ENCODE data around the gene RPL22. TPM values are rescaled to one million over a fixed set of nuclear protein-coding genes. Genes with fewer than 3 reads are reported as not detected.
A peak's percentile ranks its signal among the peaks of the same experiment; 100 is the strongest.

The RPL22 gene
- polyA plus RNA-seq, 6 donors from 2014 or later, result 148 to 237 (median 187) TPM

GRCh38 chr1:6148497-6149241 lies 50.7 kb downstream of the RPL22 start:
- peak; percentile 72 to 75 for ATAC-seq (ENCODE audit: low read depth in 2 of 2)
- Mint-ChIP-seq H3K9me3 (no peaks in the 10 kb centered on the region), H3K27ac (no peak overlapping the region), H3K4me1 (peaks cover 6 to 8% (median 8%) of the 10 kb centered on the region in 3 donors), H3K36me3 (peaks cover 0 to 6% of the 10 kb centered on the region in 2 donors), H3K27me3 (peaks cover 12 to 34% (median 29%) of the 10 kb centered on the region in 3 donors), H3K4me3 (peak overlapping the region in 6 of 8 donors; percentile 37 to 79 (median 66))
- DNase-seq, result peak; percentile 18

GRCh38 chr1:6145864-6146410 lies 53.5 kb downstream of the RPL22 start:
- ATAC-seq (ENCODE audit: low read depth in 2 of 2) (no peak), DNase-seq (no peak)
- Mint-ChIP-seq H3K4me1 (peaks cover 6 to 8% (median 8%) of the 10 kb centered on the region in 3 donors), H3K4me3 (peak overlapping the region in 1 of 8 donors; percentile 78), H3K9me3 (peaks cover 0 to 1% (median 0%) of the 10 kb centered on the region in 7 donors), H3K27ac (peak overlapping the region in 1 of 6 donors; percentile 19), H3K36me3 (peaks cover 0 to under 1% of the 10 kb centered on the region in 2 donors), H3K27me3 (peaks cover 8 to 23% (median 22%) of the 10 kb centered on the region in 3 donors)

DNA sequence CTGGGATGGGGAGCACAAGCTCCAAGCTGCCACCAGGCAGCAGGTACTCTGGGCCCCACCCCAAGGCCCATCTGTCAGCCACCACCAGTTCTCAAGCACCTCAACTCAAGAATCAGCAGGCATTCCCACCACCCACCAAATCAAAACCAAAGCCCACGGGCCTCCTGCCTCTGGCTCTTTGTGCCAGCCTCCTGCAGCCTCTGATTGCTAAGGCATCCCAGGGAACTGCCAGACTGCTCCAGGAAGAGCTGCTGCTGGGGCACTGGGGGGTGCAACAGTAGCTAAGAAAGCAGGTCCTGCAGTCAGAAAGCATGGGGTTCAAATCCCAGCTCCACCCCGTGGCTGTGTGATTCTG lies 54.0 kb downstream of the RPL22 start:
- no peak for DNase-seq
- Mint-ChIP-seq H3K27ac (no peak overlapping the region), H3K36me3 (no peaks in the 10 kb centered on the region), H3K4me3 (no peak overlapping the region), H3K4me1 (peaks cover 6 to 8% (median 8%) of the 10 kb centered on the region in 3 donors), H3K9me3 (peaks cover 0 to 1% (median 0%) of the 10 kb centered on the region in 7 donors), H3K27me3 (peaks cover 8 to 23% (median 21%) of the 10 kb centered on the region in 3 donors)
- ATAC-seq (ENCODE audit: low read depth in 2 of 2), result no peak

GRCh38 chr1:6144647-6145395 lies 54.6 kb downstream of the RPL22 start:
- peaks cover 8 to 23% (median 21%) of the 10 kb centered on the region in 3 donors for H3K27me3 Mint-ChIP-seq
- no peak overlapping the region for H3K4me3 Mint-ChIP-seq
- H3K9me3 Mint-ChIP-seq, result peaks cover 0 to 1% (median 0%) of the 10 kb centered on the region in 7 donors
- no peak overlapping the region for H3K27ac Mint-ChIP-seq
- no peaks in the 10 kb centered on the region for H3K36me3 Mint-ChIP-seq
- ATAC-seq (ENCODE audit: low read depth in 2 of 2), result no peak
- DNase-seq, result no peak
- H3K4me1 Mint-ChIP-seq, result peaks cover 6 to 8% (median 8%) of the 10 kb centered on the region in 3 donors

GRCh38 chr1:6144175-6144574 lies 55.2 kb downstream of the RPL22 start:
- H3K27me3 Mint-ChIP-seq, result peaks cover 8 to 23% (median 21%) of the 10 kb centered on the region in 3 donors
- H3K36me3 Mint-ChIP-seq, result no peaks in the 10 kb centered on the region
- peaks cover 0 to 1% (median 0%) of the 10 kb centered on the region in 7 donors for H3K9me3 Mint-ChIP-seq
- H3K4me3 Mint-ChIP-seq, result no peak overlapping the region
- peaks cover 6 to 8% (median 8%) of the 10 kb centered on the region in 3 donors for H3K4me1 Mint-ChIP-seq
- no peak for DNase-seq
- ATAC-seq (ENCODE audit: low read depth in 2 of 2), result no peak
- H3K27ac Mint-ChIP-seq, result no peak overlapping the region

GRCh38 chr1:6143395-6143794 lies 56.0 kb downstream of the RPL22 start:
- peaks cover 5% of the 10 kb centered on the region in 3 donors for H3K4me1 Mint-ChIP-seq
- H3K27me3 Mint-ChIP-seq, result peaks cover 12 to 21% (median 16%) of the 10 kb centered on the region in 3 donors
- peaks cover 0 to 1% (median 0%) of the 10 kb centered on the region in 7 donors for H3K9me3 Mint-ChIP-seq
- H3K27ac Mint-ChIP-seq, result no peak overlapping the region
- H3K4me3 Mint-ChIP-seq, result no peak overlapping the region
- DNase-seq, result no peak
- H3K36me3 Mint-ChIP-seq, result no peaks in the 10 kb centered on the region
- ATAC-seq (ENCODE audit: low read depth in 2 of 2), result no peak

GRCh38 chr1:6142734-6143133 lies 56.7 kb downstream of the RPL22 start:
- peaks cover 9 to 14% (median 10%) of the 10 kb centered on the region in 3 donors for H3K27me3 Mint-ChIP-seq
- H3K27ac Mint-ChIP-seq, result no peak overlapping the region
- ATAC-seq (ENCODE audit: low read depth in 2 of 2) (no peak), DNase-seq (no peak)
- H3K36me3 Mint-ChIP-seq, result no peaks in the 10 kb centered on the region
- H3K9me3 Mint-ChIP-seq, result peaks cover 0 to 1% (median 0%) of the 10 kb centered on the region in 7 donors
- no peak overlapping the region for H3K4me3 Mint-ChIP-seq
- H3K4me1 Mint-ChIP-seq, result no peaks in the 10 kb centered on the region

- Mint-ChIP-seq H3K4me3 (no peak overlapping the region), H3K27me3 (peaks cover 13 to 14% (median 13%) of the 10 kb centered on the region in 3 donors), H3K27ac (no peak overlapping the region)
Measured at GRCh38 chr1:6142036-6142621, 57.3 kb downstream of the RPL22 start.

DNA sequence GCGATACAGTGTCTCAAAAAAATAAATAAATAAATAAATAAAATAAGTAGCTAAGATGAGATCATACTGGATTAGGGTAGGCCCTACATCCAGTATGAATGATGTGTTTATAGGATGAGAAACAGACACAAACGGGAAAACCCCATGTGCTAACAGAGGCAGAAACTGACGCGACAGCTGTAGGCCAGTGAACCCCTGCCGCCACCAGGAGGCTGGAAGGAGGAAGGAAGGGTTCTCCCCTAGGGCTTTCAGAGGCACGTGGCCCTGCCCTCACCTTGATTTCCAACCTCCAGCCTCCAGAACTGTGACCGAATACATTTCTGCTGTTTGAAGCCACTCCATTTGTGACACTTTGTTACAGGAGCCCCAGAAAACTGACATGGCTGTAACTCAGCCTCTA lies 57.8 kb downstream of the RPL22 start:
- Mint-ChIP-seq H3K27me3 (peaks cover 13 to 16% (median 14%) of the 10 kb centered on the region in 3 donors), H3K27ac (no peak overlapping the region), H3K9me3 (peaks cover 0 to 1% (median 0%) of the 10 kb centered on the region in 7 donors), H3K4me1 (no peaks in the 10 kb centered on the region), H3K36me3 (no peaks in the 10 kb centered on the region), H3K4me3 (no peak overlapping the region)
- ATAC-seq (ENCODE audit: low read depth in 2 of 2) (peak; percentile 68 to 72), DNase-seq (no peak)

More at GRCh38 chr1:6142036-6142621, 57.3 kb downstream of the RPL22 start:
- ATAC-seq (ENCODE audit: low read depth in 2 of 2) (no peak), DNase-seq (no peak)
- H3K4me1 Mint-ChIP-seq, result no peaks in the 10 kb centered on the region
- H3K9me3 Mint-ChIP-seq, result peaks cover 0 to 1% (median 0%) of the 10 kb centered on the region in 7 donors
- no peaks in the 10 kb centered on the region for H3K36me3 Mint-ChIP-seq

DNA sequence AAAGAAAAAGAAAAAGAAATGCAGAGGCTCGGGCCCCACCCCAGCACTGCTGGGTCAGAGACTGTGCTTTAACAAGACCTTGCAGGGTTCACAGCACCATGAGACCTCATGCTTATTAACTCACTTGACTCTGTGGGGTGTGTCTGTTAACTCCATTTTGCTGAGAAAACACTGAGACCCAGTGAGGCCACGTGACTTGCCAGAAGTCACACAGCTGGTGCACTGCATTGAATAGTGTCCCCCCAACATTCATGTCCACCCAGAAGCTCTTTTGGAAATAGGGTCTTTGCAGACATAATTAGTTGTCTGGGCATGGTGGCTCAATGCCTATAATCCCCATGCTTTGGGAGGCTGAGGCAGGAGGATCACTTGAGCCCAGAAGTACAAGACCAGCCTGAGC lies 59.0 kb downstream of the RPL22 start:
- no peak for DNase-seq
- no peaks in the 10 kb centered on the region for H3K4me1 Mint-ChIP-seq
- no peak for ATAC-seq (ENCODE audit: low read depth in 2 of 2)
- H3K27me3 Mint-ChIP-seq, result peaks cover 6 to 10% (median 8%) of the 10 kb centered on the region in 3 donors
- no peak overlapping the region for H3K4me3 Mint-ChIP-seq
- H3K36me3 Mint-ChIP-seq, result no peaks in the 10 kb centered on the region
- H3K27ac Mint-ChIP-seq, result no peak overlapping the region
- H3K9me3 Mint-ChIP-seq, result peaks cover 0 to 1% (median 0%) of the 10 kb centered on the region in 7 donors

- Mint-ChIP-seq H3K4me1 (no peaks in the 10 kb centered on the region), H3K9me3 (peaks cover 0 to 5% (median 1%) of the 10 kb centered on the region in 7 donors)
Measured at GRCh38 chr1:6137758-6138157, 61.6 kb downstream of the RPL22 start.

DNA sequence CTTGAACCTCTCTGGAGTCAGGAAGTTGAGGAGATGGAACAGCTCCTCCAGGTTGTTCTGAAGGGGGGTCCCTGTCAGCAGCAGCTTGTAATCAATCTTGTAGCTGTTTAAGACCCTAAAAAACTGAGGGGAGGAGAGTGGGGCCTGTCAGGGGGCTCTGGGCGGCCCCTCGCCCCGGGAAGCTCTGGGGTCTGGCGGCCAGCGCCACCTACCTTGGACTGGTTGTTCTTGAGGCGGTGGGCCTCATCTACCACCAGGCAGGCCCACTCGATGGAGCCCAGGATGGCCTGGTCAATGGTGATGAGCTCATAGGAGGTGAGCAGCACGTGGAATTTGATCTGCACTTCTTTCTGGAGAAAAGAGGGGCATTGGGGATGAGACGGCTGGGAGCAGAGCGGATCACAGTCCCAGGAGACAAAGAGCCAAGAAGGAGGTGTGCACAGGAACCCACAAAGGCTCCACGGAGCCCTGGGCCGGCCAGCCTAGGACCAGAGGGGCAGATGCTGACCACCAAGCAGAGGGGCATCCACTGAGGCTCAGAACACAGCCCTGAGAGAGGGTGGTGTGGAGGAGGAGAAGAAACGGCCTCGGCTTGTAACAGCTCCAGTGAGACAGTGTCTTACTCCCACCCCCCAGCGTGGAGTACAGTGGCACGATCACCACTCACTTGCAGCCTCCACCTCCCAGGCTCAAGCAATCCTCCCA lies 62.7 kb downstream of the RPL22 start:
- no peak overlapping the region for H3K4me3 Mint-ChIP-seq
- ATAC-seq (ENCODE audit: low read depth in 2 of 2) (no peak), DNase-seq (no peak)
- H3K36me3 Mint-ChIP-seq, result peaks cover 0 to 13% of the 10 kb centered on the region in 2 donors
- peaks cover 15 to 21% (median 18%) of the 10 kb centered on the region in 3 donors for H3K27me3 Mint-ChIP-seq
- no peak overlapping the region for H3K27ac Mint-ChIP-seq
- H3K9me3 Mint-ChIP-seq, result peaks cover 4 to 13% (median 11%) of the 10 kb centered on the region in 7 donors
- H3K4me1 Mint-ChIP-seq, result no peaks in the 10 kb centered on the region

More at GRCh38 chr1:6137758-6138157, 61.6 kb downstream of the RPL22 start:
- ATAC-seq (ENCODE audit: low read depth in 2 of 2) (no peak), DNase-seq (no peak)
- peaks cover 0 to 2% of the 10 kb centered on the region in 2 donors for H3K36me3 Mint-ChIP-seq
- peaks cover 10 to 13% (median 12%) of the 10 kb centered on the region in 3 donors for H3K27me3 Mint-ChIP-seq
- no peak overlapping the region for H3K4me3 Mint-ChIP-seq
- no peak overlapping the region for H3K27ac Mint-ChIP-seq

Data from naive B cell (primary cell).